ENCODE results near the gene OLFM1.

GRCh38 chr9:135085830-135086546 lies 1.5 kb upstream of the OLFM1 start:
- peak; percentile 88 to 95 (median 93) for TF ChIP-seq CTCF (optimal IDR thresholded peaks at IDR 0.05 in 1 of 3, IDR thresholded peaks at IDR 0.05 in 1 of 3, conservative IDR thresholded peaks at IDR 0.05 in 1 of 3; ENCODE audit: extremely low read depth in 1 of 3, insufficient read depth in 2 of 3, low read length in 3 of 3)
- TF ChIP-seq EZH2 (IDR thresholded peaks at IDR 0.05; ENCODE audit: low read length): no peak

Data from keratinocyte (primary cell).